Tibial nerve (tissue), 4 donors: ENCODE measurements around the gene TMCC2.

Experiments
- CTCF ChIP-seq, 5 experiments: fragments of 200-600 bp in 3 of 5; fragments of 450-650 bp in 2 of 5; sonication (generic) in 3 of 5; IDR thresholded peaks; one replicate each; pipeline ENCODE4 v1.5.1; 2016 to 2019; ENCODE audit warnings: antibody characterized with exemption in 5 of 5, mild to moderate bottlenecking in 3 of 5, moderate library complexity in 2 of 5
- EP300 ChIP-seq, 2 donors: sonication (generic); formaldehyde crosslinking; IDR thresholded peaks; one replicate each; pipeline ENCODE4 v1.6.1; 2017; ENCODE audit warnings: antibody characterized with exemption in 2 of 2, mild to moderate bottlenecking in 1 of 2
- POLR2A ChIP-seq, 2 donors: fragments of 450-650 bp; IDR thresholded peaks; one replicate each; pipeline ENCODE4 v1.6.1; 2017; ENCODE audit warnings: antibody characterized with exemption in 2 of 2, mild to moderate bottlenecking in 2 of 2, moderate library complexity in 2 of 2

GRCh38 chr1:205296154-205296553, 68.4 kb downstream of the TMCC2 start:
- TF ChIP-seq CTCF (IDR thresholded peaks at IDR 0.05) (no peak), POLR2A (IDR thresholded peaks at IDR 0.05) (no peak), EP300 (IDR thresholded peaks at IDR 0.05) (no peak)
